Mammary epithelial cell (primary cell): ENCODE data around the gene GIMAP6.

Experiments used
- CTCF ChIP-seq, 2 donors: IDR thresholded peaks in 1 of 2; conservative IDR thresholded peaks in 1 of 2; 2 replicates each; pipeline ENCODE4 v1.5.1; 2011 to 2012; ENCODE audit warnings: inconsistent platforms in 2 of 2, low read length in 2 of 2, mild to moderate bottlenecking in 2 of 2, control low read depth in 1 of 2, low read depth in 1 of 2; ENCODE audit not compliant: insufficient read depth in 1 of 2; ENCODE audit errors: extremely low read depth in 1 of 2
- EZH2 ChIP-seq: IDR thresholded peaks from 2 replicates; pipeline ENCODE4 v1.6.1; 2012; ENCODE audit warnings: low read length, inconsistent platforms, borderline replicate concordance

- TF ChIP-seq CTCF (conservative IDR thresholded peaks at IDR 0.05 in 1 of 2, IDR thresholded peaks at IDR 0.05 in 1 of 2; ENCODE audit: extremely low read depth in 1 of 2, insufficient read depth in 1 of 2, low read depth in 1 of 2, low read length in 2 of 2): no peak
- no peak for TF ChIP-seq EZH2
These were observed 43.5 kb upstream of the GIMAP6 start for GRCh38 chr7:150675714-150676113.
